GM12878 (cell line): ENCODE measurements around the gene CLEC12A.

Source experiments
- SMAD5 ChIP-seq: IDR thresholded peaks from 2 replicates; pipeline ENCODE4 v1.6.1; 2016; ENCODE audit warnings: antibody characterized with exemption, low read depth
- TF ChIP-seq, protein P1 (sequence below), 3 experiments: IDR thresholded peaks in 2 of 3; conservative IDR thresholded peaks in 1 of 3; 2 replicates each; pipeline ENCODE4 v1.5.1; 2011; ENCODE audit warnings: low read depth in 3 of 3, low read length in 3 of 3, mild to moderate bottlenecking in 3 of 3, control low read depth in 2 of 3, moderate library complexity in 2 of 3, inconsistent platforms in 1 of 3, mixed read lengths in 1 of 3; ENCODE audit not compliant: control insufficient read depth in 2 of 3, insufficient read depth in 1 of 3; ENCODE audit errors: extremely low read depth in 1 of 3

- no peak for TF ChIP-seq SMAD5
- TF ChIP-seq, protein P1, sequence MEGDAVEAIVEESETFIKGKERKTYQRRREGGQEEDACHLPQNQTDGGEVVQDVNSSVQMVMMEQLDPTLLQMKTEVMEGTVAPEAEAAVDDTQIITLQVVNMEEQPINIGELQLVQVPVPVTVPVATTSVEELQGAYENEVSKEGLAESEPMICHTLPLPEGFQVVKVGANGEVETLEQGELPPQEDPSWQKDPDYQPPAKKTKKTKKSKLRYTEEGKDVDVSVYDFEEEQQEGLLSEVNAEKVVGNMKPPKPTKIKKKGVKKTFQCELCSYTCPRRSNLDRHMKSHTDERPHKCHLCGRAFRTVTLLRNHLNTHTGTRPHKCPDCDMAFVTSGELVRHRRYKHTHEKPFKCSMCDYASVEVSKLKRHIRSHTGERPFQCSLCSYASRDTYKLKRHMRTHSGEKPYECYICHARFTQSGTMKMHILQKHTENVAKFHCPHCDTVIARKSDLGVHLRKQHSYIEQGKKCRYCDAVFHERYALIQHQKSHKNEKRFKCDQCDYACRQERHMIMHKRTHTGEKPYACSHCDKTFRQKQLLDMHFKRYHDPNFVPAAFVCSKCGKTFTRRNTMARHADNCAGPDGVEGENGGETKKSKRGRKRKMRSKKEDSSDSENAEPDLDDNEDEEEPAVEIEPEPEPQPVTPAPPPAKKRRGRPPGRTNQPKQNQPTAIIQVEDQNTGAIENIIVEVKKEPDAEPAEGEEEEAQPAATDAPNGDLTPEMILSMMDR (IDR thresholded peaks at IDR 0.05 in 2 of 3, conservative IDR thresholded peaks at IDR 0.05 in 1 of 3; ENCODE audit: control insufficient read depth in 2 of 3, extremely low read depth in 1 of 3, insufficient read depth in 1 of 3, low read depth in 3 of 3, low read length in 3 of 3), result no peak
These were observed 36.2 kb upstream of the CLEC12A start for GRCh38 chr12:9935026-9935425.
